Liver (tissue), 9 donors: ENCODE measurements around the gene RAD51B. TPM values are rescaled to one million over a fixed set of nuclear protein-coding genes. Genes with fewer than 3 reads are reported as not detected.
A peak's percentile ranks its signal among the peaks of the same experiment; 100 is the strongest.

Experiments used
- DNase-seq: peaks from one replicate; pipeline ENCODE4 v3.0.0-alpha.2; 2017; ENCODE audit warnings: low spot score
- H3K27ac ChIP-seq, 2 donors: one replicate each; pipeline ENCODE4 v1.7.0; 2013; ENCODE audit warnings: inconsistent platforms in 2 of 2, low read length in 2 of 2, control low read depth in 1 of 2, low read depth in 1 of 2, mild to moderate bottlenecking in 1 of 2
- H3K27me3 ChIP-seq, 4 donors: one replicate each; pipeline versions ENCODE4 v1.6.1 to v1.7.0; 2013; ENCODE audit warnings: low read length in 3 of 4, inconsistent platforms in 1 of 4, mild to moderate bottlenecking in 1 of 4, moderate library complexity in 1 of 4; ENCODE audit not compliant: control insufficient read depth in 4 of 4, insufficient read depth in 4 of 4
- H3K36me3 ChIP-seq, 4 donors: one replicate each; pipeline versions ENCODE4 v1.6.1 to v1.7.0; 2013; ENCODE audit warnings: low read length in 3 of 4, mild to moderate bottlenecking in 3 of 4, low read depth in 1 of 4, moderate library complexity in 1 of 4; ENCODE audit not compliant: control insufficient read depth in 4 of 4, insufficient read depth in 3 of 4
- H3K4me1 ChIP-seq, 4 donors: one replicate each; pipeline versions ENCODE4 v1.6.1 to v1.7.0; 2013; ENCODE audit warnings: low read length in 3 of 4, mild to moderate bottlenecking in 3 of 4, moderate library complexity in 1 of 4; ENCODE audit not compliant: control insufficient read depth in 4 of 4, insufficient read depth in 4 of 4
- H3K4me3 ChIP-seq, 3 donors: one replicate each; pipeline versions ENCODE4 v1.6.1 to v1.7.0; 2013; ENCODE audit warnings: low read length in 3 of 3, control low read depth in 1 of 3, low read depth in 1 of 3, mild to moderate bottlenecking in 1 of 3
- H3K9ac ChIP-seq, 2 donors: one replicate each; pipeline ENCODE4 v1.7.0; 2013; ENCODE audit warnings: low read length in 2 of 2, mild to moderate bottlenecking in 2 of 2, moderate library complexity in 2 of 2, control low read depth in 1 of 2, low read depth in 1 of 2
- H3K9me3 ChIP-seq, 4 donors: one replicate each; pipeline versions ENCODE4 v1.6.1 to v1.7.0; 2013; ENCODE audit warnings: low read length in 3 of 4; ENCODE audit not compliant: control insufficient read depth in 4 of 4
- ATF3 ChIP-seq: IDR thresholded peaks from 2 replicates; pipeline ENCODE4 v1.6.1; 2016; ENCODE audit warnings: antibody characterized with exemption
- CTCF ChIP-seq: fragments of 150-350 bp; IDR thresholded peaks from 2 replicates; pipeline ENCODE4 v1.5.1; 2017; ENCODE audit warnings: improper control_type of control experiment, low read depth, low read length; ENCODE audit not compliant: missing input control
- EGR1 ChIP-seq, 2 donors: IDR thresholded peaks; 2 replicates each; pipeline ENCODE4 v1.6.1; 2016 to 2018; ENCODE audit warnings: antibody characterized with exemption in 2 of 2, low read depth in 2 of 2
- FOXA1 ChIP-seq: IDR thresholded peaks from 2 replicates; pipeline ENCODE4 v1.6.1; 2016; ENCODE audit warnings: antibody characterized with exemption
- FOXA2 ChIP-seq: IDR thresholded peaks from 2 replicates; pipeline ENCODE4 v1.6.1; 2016; ENCODE audit warnings: antibody characterized with exemption
- GABPA ChIP-seq, 2 donors: IDR thresholded peaks in 1 of 2; conservative IDR thresholded peaks in 1 of 2; 2 replicates each; pipeline ENCODE4 v1.6.1; 2016; ENCODE audit warnings: antibody characterized with exemption in 2 of 2, mild to moderate bottlenecking in 1 of 2, moderate library complexity in 1 of 2
- HNF4A ChIP-seq, 2 donors: conservative IDR thresholded peaks; 2 replicates each; pipeline ENCODE4 v1.6.1; 2016; ENCODE audit warnings: antibody characterized with exemption in 2 of 2, mild to moderate bottlenecking in 2 of 2
- HNF4G ChIP-seq: IDR thresholded peaks from 2 replicates; pipeline ENCODE4 v1.6.1; 2016; ENCODE audit warnings: antibody characterized with exemption
- JUND ChIP-seq, 2 donors: IDR thresholded peaks; 2 replicates each; pipeline ENCODE4 v1.6.1; 2016; ENCODE audit warnings: antibody characterized with exemption in 2 of 2
- MAX ChIP-seq: IDR thresholded peaks from 2 replicates; pipeline ENCODE4 v1.6.1; 2016; ENCODE audit warnings: antibody characterized with exemption
- NR2F2 ChIP-seq: IDR thresholded peaks from 2 replicates; pipeline ENCODE4 v1.6.1; 2016; ENCODE audit warnings: antibody characterized with exemption
- RAD21 ChIP-seq, 2 donors: IDR thresholded peaks; 2 replicates each; pipeline ENCODE4 v1.6.1; 2016; ENCODE audit warnings: antibody characterized with exemption in 2 of 2, mild to moderate bottlenecking in 2 of 2
- REST ChIP-seq: IDR thresholded peaks from 2 replicates; pipeline ENCODE4 v1.6.1; 2016; ENCODE audit warnings: antibody characterized with exemption, mild to moderate bottlenecking
- RXRA ChIP-seq, 2 donors: IDR thresholded peaks; 2 replicates each; pipeline ENCODE4 v1.6.1; 2017 to 2018; ENCODE audit warnings: antibody characterized with exemption in 2 of 2, mild to moderate bottlenecking in 1 of 2
- SP1 ChIP-seq: IDR thresholded peaks from 2 replicates; pipeline ENCODE4 v1.6.1; 2018; ENCODE audit warnings: antibody characterized with exemption, mild to moderate bottlenecking
- TAF1 ChIP-seq: conservative IDR thresholded peaks from 2 replicates; pipeline ENCODE4 v1.6.1; 2016; ENCODE audit warnings: antibody characterized with exemption, mild to moderate bottlenecking
- YY1 ChIP-seq: IDR thresholded peaks from 2 replicates; pipeline ENCODE4 v1.6.1; 2016; ENCODE audit warnings: antibody characterized with exemption, mild to moderate bottlenecking
- ZBTB33 ChIP-seq: IDR thresholded peaks from 2 replicates; pipeline ENCODE4 v1.6.1; 2016; ENCODE audit warnings: antibody characterized with exemption
- WGBS: extraction: QIAGEN DNeasy Blood & Tissue Kit; methylation state at CpG from one replicate; pipeline ENCODE4 v1.1.7; 2013; 5-methylcytosine and 5-hydroxymethylcytosine counted together
- polyA plus RNA-seq, 2 donors: library from polyadenylated mRNA; stranded (reverse) in 1 of 2; unstranded in 1 of 2; fragments of 200-250 nt in 1 of 2; fragments of >200 nt in 1 of 2; fragmentation: Nextera tagmentation in 1 of 2; extraction: Ambion mirVana in 1 of 2; gene quantifications; one replicate each; pipeline versions ENCODE4 v1.2.1 to v1.2.3, GENCODE V29; 2013 to 2015
- total RNA-seq, 2 donors: library from RNA; depleted of rRNA; stranded (reverse); fragments of >200 nt; gene quantifications; one replicate each; pipeline ENCODE4 v1.2.3, GENCODE V29; 2014
- donor health status: healthy.
- donor health status: healthy.
- donor health status: healthy.
- donor health status: healthy.
- donor health status: healthy.

Gene RAD51B
- total and polyA plus RNA-seq, 4 donors, result 0.81 to 12.9 (median 2.4) TPM

GRCh38 chr14:68558096-68558495 lies 738.5 kb downstream of the RAD51B start:
- no peak for TF ChIP-seq MAX
- TF ChIP-seq YY1, result no peak
- TF ChIP-seq ZBTB33, result no peak
- no peak for TF ChIP-seq CTCF
- TF ChIP-seq RAD21 (IDR thresholded peaks at IDR 0.05), result no peak
- TF ChIP-seq TAF1, result no peak
- TF ChIP-seq HNF4G, result no peak
- TF ChIP-seq FOXA2, result no peak
- TF ChIP-seq SP1, result no peak
- no peak for TF ChIP-seq ATF3
- TF ChIP-seq NR2F2, result no peak
- peak overlapping the region in 2 of 3 donors; percentile 12 to 17 for H3K4me3 ChIP-seq
- no peaks in the 10 kb centered on the region for H3K9me3 ChIP-seq
- H3K36me3 ChIP-seq, result no peaks in the 10 kb centered on the region
- DNase-seq, result no peak
- H3K9ac ChIP-seq, result no peak overlapping the region
- H3K4me1 ChIP-seq, result peaks cover 5 to 30% (median 17%) of the 10 kb centered on the region in 4 donors
- 98% methylated on average over 11 of the region's 11 CpGs for WGBS
- H3K27ac ChIP-seq, result peak overlapping the region in 1 of 2 donors; percentile 20
- no peaks in the 10 kb centered on the region for H3K27me3 ChIP-seq

- Histone ChIP-seq H3K9me3 (no peaks in the 10 kb centered on the region), H3K9ac (peak overlapping the region; percentile 37 to 67), H3K4me3 (peak overlapping the region; percentile 53 to 70 (median 54)), H3K27ac (peak overlapping the region; percentile 73 to 85), H3K4me1 (peaks cover 14 to 45% (median 29%) of the 10 kb centered on the region in 4 donors), H3K27me3 (no peaks in the 10 kb centered on the region), H3K36me3 (no peaks in the 10 kb centered on the region)
- DNase-seq, result no peak
- TF ChIP-seq NR2F2 (no peak), RAD21 (IDR thresholded peaks at IDR 0.05) (peak; percentile 51 to 55), GABPA (IDR thresholded peaks at IDR 0.05 in 1 of 2, conservative IDR thresholded peaks at IDR 0.05 in 1 of 2) (no peak), FOXA2 (no peak), RXRA (IDR thresholded peaks at IDR 0.05) (peak; percentile 39 to 62), ZBTB33 (no peak), CTCF (peak; percentile 1), YY1 (peak; percentile 66), HNF4A (conservative IDR thresholded peaks at IDR 0.05) (peak; percentile 68 to 72), HNF4G (no peak), REST (peak; percentile 88), SP1 (peak; percentile 56), ATF3 (no peak), EGR1 (IDR thresholded peaks at IDR 0.05; ENCODE audit: low read depth in 2 of 2) (no peak), FOXA1 (no peak), TAF1 (peak; percentile 57), JUND (IDR thresholded peaks at IDR 0.05) (peak in 1 of 2 donors; percentile 33), MAX (no peak)
- 39% methylated on average over 5 of the region's 5 CpGs for WGBS
These were observed 740.4 kb downstream of the RAD51B start for GRCh38 chr14:68559949-68560348.
